ENCODE results near the gene RCAN2.
"Not testable (repeated sequence)": the region's sequence is repeated elsewhere in the genome, so short reads cannot be mapped to it uniquely, and the experiment has no call there.

RCAN2 gene

DNA sequence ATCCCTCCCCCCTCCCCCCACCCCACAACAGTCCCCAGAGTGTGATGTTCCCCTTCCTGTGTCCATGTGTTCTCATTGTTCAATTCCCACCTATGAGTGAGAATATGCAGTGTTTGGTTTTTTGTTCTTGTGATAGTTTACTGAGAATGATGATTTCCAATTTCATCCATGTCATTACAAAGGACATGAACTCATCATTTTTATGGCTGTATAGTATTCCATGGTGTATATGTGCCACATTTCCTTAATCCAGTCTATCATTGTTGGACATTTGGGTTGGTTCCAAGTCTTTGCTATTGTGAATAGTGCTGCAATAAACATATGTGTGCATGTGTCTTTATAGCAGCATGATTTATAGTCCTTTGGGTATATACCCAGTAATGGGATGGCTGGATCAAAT lies 158.8 kb downstream of the RCAN2 start:
- DNase-seq (ENCODE audit: low spot score), result not testable (repeated sequence)

DNA sequence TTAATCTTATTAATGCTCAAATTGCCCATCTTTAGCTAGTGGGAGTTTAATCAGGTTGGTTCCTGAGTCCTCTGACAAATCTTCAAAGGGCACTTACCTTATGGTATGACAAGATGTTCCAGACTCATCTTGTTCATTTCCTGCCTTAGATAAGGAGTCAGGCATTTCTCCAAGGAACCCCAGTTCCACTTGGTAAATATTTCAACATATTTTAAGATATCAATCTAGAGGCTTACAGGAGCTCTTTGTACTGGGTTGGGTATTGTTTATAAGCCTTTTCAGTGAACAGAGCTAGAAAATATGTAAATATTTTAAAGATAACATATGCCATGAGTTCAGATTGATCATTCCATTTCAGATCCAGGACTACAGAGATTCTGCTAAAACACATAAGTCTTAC lies 159.8 kb downstream of the RCAN2 start:
- DNase-seq (ENCODE audit: low spot score), result no peak

DNA sequence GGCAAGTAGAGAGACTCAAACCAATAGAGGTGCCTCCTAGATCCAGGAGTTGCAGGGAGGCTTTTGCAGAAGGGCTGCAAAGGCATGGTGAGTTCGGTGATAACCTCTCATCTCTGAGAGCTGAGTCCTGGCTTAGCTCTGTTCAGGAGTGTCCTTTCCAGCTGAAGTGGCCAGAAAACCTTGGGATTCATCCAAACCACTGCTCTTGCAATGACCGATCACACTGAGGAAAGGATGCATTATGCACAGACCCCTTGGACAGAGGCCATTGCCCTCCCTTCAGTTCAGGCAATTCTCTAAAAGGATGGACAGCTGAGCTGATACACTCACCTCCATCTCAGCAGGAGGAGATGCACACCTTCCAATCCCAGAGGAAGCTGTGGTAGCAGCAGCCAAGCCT lies 161.7 kb downstream of the RCAN2 start:
- DNase-seq (ENCODE audit: low spot score), result no peak

DNA sequence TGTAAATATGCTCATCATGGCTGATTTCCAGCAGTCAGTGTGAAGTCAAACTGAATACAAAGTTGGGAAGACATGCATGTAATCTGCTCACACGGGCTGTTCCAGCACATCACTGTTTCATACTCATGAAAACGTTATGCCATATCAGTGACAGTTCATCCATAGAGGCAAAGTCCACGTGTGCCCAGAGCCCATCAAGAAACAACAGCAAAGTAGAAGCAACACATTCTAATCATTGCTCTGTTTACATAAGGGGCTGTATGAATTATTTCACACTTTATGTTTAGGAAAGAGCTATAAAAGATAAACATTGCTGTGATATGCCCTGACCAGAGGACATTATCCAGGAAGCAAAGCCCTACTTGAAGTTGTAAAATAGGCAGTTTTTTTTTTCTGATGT lies 163.5 kb downstream of the RCAN2 start:
- no peak for DNase-seq (ENCODE audit: low spot score)

- peak; percentile 37 for DNase-seq (ENCODE audit: low spot score)
Measured at GRCh38 chr6:46325561-46326530, 165.4 kb downstream of the RCAN2 start.

- DNase-seq (ENCODE audit: low spot score), result no peak
Measured at GRCh38 chr6:46324706-46325105, 166.5 kb downstream of the RCAN2 start.

- no peak for DNase-seq (ENCODE audit: low spot score)
Measured at GRCh38 chr6:46323966-46324622, 167.2 kb downstream of the RCAN2 start.

GRCh38 chr6:46323312-46323965 lies 167.8 kb downstream of the RCAN2 start:
- no peak for DNase-seq (ENCODE audit: low spot score)

DNA sequence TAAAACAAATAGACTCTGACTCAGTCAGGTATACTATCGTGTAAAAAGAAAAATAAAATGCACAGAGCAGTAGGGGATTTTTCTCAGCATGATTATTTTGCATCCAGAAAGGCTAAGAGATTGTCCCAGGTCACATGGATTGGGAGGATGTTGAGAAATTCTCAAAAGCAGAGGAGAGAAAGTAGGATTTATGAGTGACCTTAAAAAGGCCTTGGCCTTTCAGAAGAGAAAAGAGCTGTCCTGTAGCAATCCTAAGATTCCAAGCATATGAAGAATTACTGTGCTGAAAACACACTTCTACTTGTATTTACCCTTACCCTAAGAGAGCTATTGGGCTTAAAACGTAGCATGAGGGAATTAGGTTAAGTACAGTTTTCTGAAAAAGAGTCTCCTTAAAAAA lies 170.7 kb downstream of the RCAN2 start:
- no peak for DNase-seq (ENCODE audit: low spot score)

- DNase-seq (ENCODE audit: low spot score), result no peak
Measured at GRCh38 chr6:46315589-46315988, 175.7 kb downstream of the RCAN2 start.

- no peak for DNase-seq (ENCODE audit: low spot score)
Measured at GRCh38 chr6:46312654-46313053, 178.6 kb downstream of the RCAN2 start.

DNA sequence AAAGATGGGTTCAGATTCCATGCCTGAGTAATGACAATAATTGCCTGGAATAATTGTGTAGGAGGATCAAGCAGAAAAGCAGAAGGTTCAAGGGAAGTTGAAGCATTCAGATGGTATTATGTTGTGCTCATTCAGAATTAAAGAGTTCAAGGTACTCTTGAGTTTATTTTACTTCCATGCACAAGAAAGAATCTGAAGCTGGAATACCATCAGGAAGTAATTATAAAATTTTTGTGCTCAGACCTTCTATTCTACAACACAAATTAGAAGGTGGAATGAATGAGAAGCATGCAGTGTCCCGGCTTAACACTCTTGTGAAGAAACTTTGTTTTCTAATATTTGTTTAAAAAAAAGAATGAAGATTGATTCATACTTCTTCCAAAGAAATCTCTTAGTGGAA lies 181.1 kb downstream of the RCAN2 start:
- DNase-seq (ENCODE audit: low spot score), result no peak

GRCh38 chr6:46306431-46306830 lies 184.8 kb downstream of the RCAN2 start:
- no peak for DNase-seq (ENCODE audit: low spot score)

- DNase-seq (ENCODE audit: low spot score), result no peak
Measured at GRCh38 chr6:46305833-46306232, 185.4 kb downstream of the RCAN2 start.

- DNase-seq (ENCODE audit: low spot score), result no peak
Measured at GRCh38 chr6:46305236-46305635, 186.0 kb downstream of the RCAN2 start.

DNA sequence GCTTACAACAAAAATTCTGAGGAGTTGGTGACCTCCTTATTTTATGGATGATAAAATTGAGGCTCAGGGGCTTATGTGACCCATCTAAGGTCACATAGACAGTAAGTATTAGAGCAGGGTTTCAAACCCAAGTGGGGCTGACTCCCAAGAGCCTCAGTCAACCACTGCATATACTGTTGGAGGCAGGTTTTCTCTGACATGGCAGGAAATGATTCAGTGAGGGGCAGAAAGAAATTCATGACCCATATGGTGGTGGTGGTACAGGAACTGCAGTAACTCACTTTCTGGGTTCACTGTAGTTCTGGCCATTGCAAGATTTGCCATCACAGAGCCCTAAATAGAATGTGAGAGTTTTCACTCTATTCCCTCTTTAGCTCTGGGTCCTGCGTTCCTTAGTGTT lies 188.4 kb downstream of the RCAN2 start:
- no peak for DNase-seq (ENCODE audit: low spot score)

- no peak for DNase-seq (ENCODE audit: low spot score)
Measured at GRCh38 chr6:46302176-46302575, 189.1 kb downstream of the RCAN2 start.

DNA sequence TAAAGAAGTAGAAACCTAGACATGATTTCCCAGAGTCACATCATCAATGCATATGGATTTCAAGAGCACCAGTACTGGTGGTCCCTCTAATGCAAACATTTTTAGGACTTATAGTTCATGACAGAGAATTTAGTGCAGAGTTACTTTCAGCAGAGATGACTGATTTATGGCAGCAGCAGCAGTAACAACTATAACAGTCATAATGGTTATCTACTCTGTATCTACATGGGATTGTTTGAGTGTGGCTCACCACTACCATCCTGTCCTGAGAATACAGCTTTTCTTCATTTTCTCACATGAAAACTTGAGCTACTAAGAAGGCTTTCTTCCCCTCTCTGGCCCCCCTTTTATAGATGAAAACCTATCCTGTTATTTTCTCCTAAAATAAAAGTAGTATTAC lies 192.0 kb downstream of the RCAN2 start:
- no peak for DNase-seq (ENCODE audit: low spot score)

- no peak for DNase-seq (ENCODE audit: low spot score)
Measured at GRCh38 chr6:46296586-46296985, 194.7 kb downstream of the RCAN2 start.

- no peak for DNase-seq (ENCODE audit: low spot score)
Measured at GRCh38 chr6:46293641-46294316, 197.5 kb downstream of the RCAN2 start.

DNA sequence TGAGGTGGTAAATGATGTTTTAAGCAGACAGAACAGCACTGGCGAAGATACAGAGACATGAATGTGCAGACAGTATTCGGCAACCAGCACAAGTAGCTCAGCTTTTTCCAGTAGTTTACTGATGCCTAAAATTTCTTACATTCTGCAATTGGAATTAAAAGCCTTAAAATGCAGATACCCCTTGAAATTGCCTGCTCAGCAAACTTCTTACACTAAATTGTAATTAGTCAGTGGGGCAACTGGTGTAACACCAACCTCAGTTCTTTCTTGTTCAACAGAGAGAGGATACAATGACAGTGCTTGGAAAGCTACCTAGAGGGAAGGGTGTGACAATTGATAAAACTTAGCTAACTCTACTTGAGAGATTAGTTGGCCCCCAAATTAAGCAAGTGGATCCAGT lies 199.4 kb downstream of the RCAN2 start:
- no peak for DNase-seq (ENCODE audit: low spot score)

GRCh38 chr6:46291275-46291633 lies 200.0 kb downstream of the RCAN2 start:
- DNase-seq (ENCODE audit: low spot score), result no peak
